ENCODE results near the gene TTC21A.

- no peak for TF ChIP-seq POLR2A (IDR thresholded peaks at IDR 0.05)
- TF ChIP-seq POLR2AphosphoS5 (IDR thresholded peaks at IDR 0.05), result no peak
These were observed 4.8 kb upstream of the TTC21A start for GRCh38 chr3:39102504-39103323.

Measured in breast epithelium (tissue), 3 donors.